Measurements from ENCODE around the gene SORCS1. TPM values are rescaled to one million over a fixed set of nuclear protein-coding genes. Genes with fewer than 3 reads are reported as not detected.

Gene SORCS1
- total and polyA plus RNA-seq, 2 donors from 2014 or later = 0.76 to 2.4 TPM

DNA sequence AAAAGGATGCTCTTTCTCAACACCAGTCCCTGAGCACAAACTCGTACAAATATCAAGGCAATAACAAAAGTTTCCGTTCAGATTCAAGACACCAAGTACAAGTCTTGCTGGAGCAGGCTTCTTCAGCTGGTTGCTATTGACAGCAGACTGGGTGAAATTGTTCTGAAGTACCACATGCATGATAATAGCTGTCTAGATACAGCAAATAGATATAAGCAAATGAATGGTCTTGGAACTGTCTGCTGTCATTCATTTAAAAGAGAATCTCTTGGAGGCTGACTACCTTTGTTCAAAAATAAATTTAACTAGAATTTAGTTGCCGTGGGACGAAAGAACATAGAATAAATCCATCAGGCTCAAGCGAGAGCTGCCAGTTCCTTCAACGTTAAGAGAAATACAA lies 35.5 kb downstream of the SORCS1 start:
- no peak overlapping the region for H3K9ac ChIP-seq (ENCODE audit: low read length in 3 of 3)
- no peak overlapping the region for H3K27ac ChIP-seq (ENCODE audit: low read depth in 2 of 2, low read length in 2 of 2)
- no peaks in the 10 kb centered on the region for H3K27me3 ChIP-seq (ENCODE audit: control insufficient read depth, insufficient read depth, low read length)
- DNase-seq (no peak), FAIRE-seq (no peak)
- no peaks in the 10 kb centered on the region for H3K36me3 ChIP-seq (ENCODE audit: control insufficient read depth in 2 of 3, insufficient read depth in 3 of 3, low read length in 3 of 3)
- intact Hi-C loops (cut with DNase I) = no loop called here
- H3K9me3 ChIP-seq (ENCODE audit: control insufficient read depth in 2 of 3, insufficient read depth in 1 of 3, low read length in 3 of 3) = no peaks in the 10 kb centered on the region
- no peaks in the 10 kb centered on the region for H3K4me1 ChIP-seq (ENCODE audit: control insufficient read depth in 2 of 3, insufficient read depth in 2 of 3, low read depth in 1 of 3, low read length in 3 of 3)
- no peak overlapping the region for H3K4me3 ChIP-seq (ENCODE audit: low read length in 3 of 3)
- TF ChIP-seq, protein P1, sequence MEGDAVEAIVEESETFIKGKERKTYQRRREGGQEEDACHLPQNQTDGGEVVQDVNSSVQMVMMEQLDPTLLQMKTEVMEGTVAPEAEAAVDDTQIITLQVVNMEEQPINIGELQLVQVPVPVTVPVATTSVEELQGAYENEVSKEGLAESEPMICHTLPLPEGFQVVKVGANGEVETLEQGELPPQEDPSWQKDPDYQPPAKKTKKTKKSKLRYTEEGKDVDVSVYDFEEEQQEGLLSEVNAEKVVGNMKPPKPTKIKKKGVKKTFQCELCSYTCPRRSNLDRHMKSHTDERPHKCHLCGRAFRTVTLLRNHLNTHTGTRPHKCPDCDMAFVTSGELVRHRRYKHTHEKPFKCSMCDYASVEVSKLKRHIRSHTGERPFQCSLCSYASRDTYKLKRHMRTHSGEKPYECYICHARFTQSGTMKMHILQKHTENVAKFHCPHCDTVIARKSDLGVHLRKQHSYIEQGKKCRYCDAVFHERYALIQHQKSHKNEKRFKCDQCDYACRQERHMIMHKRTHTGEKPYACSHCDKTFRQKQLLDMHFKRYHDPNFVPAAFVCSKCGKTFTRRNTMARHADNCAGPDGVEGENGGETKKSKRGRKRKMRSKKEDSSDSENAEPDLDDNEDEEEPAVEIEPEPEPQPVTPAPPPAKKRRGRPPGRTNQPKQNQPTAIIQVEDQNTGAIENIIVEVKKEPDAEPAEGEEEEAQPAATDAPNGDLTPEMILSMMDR (IDR thresholded peaks at IDR 0.05; ENCODE audit: borderline replicate concordance, extremely low read depth, insufficient read depth) = no peak

DNA sequence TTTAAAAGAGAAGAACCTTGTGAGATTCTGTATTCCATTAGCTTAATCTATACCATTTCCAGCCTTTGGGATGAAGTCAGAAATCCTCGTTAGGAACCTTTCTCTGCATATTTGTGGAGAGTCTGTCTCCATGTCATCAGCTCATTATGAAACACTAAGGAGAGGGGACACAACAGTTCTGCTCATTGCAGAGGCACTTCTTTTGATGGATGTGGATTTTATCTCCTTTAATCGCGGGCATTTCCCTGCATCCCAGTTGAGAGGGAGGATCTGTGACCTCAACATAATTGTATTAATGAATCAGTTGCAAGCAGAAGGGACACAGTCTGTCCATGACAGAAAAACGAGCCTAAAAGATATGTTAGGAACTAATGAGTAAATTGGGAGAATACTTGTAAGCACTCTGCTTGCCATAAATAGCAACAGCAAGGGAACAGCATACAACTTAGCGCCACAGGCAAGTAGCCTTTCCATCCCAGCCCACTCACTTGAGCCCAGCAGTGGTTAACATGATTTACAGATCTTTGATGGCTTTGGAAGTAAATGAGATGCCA lies 37.9 kb downstream of the SORCS1 start:
- no peaks in the 10 kb centered on the region for H3K4me1 ChIP-seq (ENCODE audit: control insufficient read depth in 2 of 3, insufficient read depth in 2 of 3, low read depth in 1 of 3, low read length in 3 of 3)
- H3K27me3 ChIP-seq (ENCODE audit: control insufficient read depth, insufficient read depth, low read length) = no peaks in the 10 kb centered on the region
- intact Hi-C loops (cut with DNase I) = no loop called here
- no peak for FAIRE-seq
- H3K9me3 ChIP-seq (ENCODE audit: control insufficient read depth in 2 of 3, insufficient read depth in 1 of 3, low read length in 3 of 3) = no peaks in the 10 kb centered on the region
- H3K9ac ChIP-seq (ENCODE audit: low read length in 3 of 3) = no peak overlapping the region
- no peak overlapping the region for H3K4me3 ChIP-seq (ENCODE audit: low read length in 3 of 3)
- H3K36me3 ChIP-seq (ENCODE audit: control insufficient read depth in 2 of 3, insufficient read depth in 3 of 3, low read length in 3 of 3) = no peaks in the 10 kb centered on the region
- peak in 1 of 5 donors; percentile 2 for DNase-seq
- no peak overlapping the region for H3K27ac ChIP-seq (ENCODE audit: low read depth in 2 of 2, low read length in 2 of 2)
- TF ChIP-seq, protein P1 (IDR thresholded peaks at IDR 0.05; ENCODE audit: borderline replicate concordance, extremely low read depth, insufficient read depth) = no peak

DNA sequence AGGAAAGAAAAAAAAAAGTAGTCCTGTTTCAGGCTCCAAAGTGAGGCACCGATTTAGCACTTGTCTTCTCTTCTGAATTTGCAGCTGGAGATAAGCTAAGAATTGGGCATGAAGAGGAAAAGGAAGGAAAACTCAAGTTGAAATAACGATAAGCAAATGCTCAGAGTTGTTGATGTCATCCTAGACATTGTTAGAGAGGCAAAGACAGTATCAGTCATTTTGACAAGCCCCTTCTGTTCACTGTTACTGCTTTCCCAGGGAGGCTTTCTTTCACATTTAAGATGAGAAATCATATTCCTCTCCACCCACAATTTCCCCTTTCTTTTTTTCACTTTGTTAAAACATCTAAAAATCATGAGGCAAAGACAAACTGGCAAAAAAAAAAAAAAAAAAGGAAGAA lies 41.8 kb downstream of the SORCS1 start:
- H3K4me1 ChIP-seq (ENCODE audit: control insufficient read depth in 2 of 3, insufficient read depth in 2 of 3, low read depth in 1 of 3, low read length in 3 of 3) = no peaks in the 10 kb centered on the region
- intact Hi-C loops (cut with DNase I) = no loop called here
- no peaks in the 10 kb centered on the region for H3K27me3 ChIP-seq (ENCODE audit: control insufficient read depth, insufficient read depth, low read length)
- H3K4me3 ChIP-seq (ENCODE audit: low read length in 3 of 3) = no peak overlapping the region
- no peak overlapping the region for H3K27ac ChIP-seq (ENCODE audit: low read depth in 2 of 2, low read length in 2 of 2)
- DNase-seq = no peak
- H3K9me3 ChIP-seq (ENCODE audit: control insufficient read depth in 2 of 3, insufficient read depth in 1 of 3, low read length in 3 of 3) = no peaks in the 10 kb centered on the region
- FAIRE-seq = no peak
- H3K9ac ChIP-seq (ENCODE audit: low read length in 3 of 3) = no peak overlapping the region
- TF ChIP-seq, protein P1 (IDR thresholded peaks at IDR 0.05; ENCODE audit: borderline replicate concordance, extremely low read depth, insufficient read depth) = no peak
- no peaks in the 10 kb centered on the region for H3K36me3 ChIP-seq (ENCODE audit: control insufficient read depth in 2 of 3, insufficient read depth in 3 of 3, low read length in 3 of 3)

DNA sequence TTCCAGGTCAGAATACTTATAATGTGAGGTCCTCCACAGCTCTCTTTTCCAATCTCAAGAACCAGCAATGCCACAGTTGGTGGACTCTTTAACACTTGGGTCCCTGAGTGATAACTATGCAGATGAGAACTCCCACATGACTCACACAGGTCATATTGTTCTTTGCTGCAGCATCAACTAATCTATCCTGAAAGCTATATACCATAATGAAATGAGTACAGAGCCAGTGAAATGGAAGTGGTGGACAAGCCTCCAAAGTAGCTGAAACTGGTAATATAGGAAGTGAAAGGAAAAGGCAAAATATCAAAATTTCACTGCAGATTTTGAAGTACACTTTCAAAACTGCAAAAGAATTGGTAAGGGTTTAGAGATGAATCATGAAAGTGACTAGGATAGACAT lies 45.6 kb downstream of the SORCS1 start:
- FAIRE-seq = no peak
- no peaks in the 10 kb centered on the region for H3K4me1 ChIP-seq (ENCODE audit: control insufficient read depth in 2 of 3, insufficient read depth in 2 of 3, low read depth in 1 of 3, low read length in 3 of 3)
- no peaks in the 10 kb centered on the region for H3K9me3 ChIP-seq (ENCODE audit: control insufficient read depth in 2 of 3, insufficient read depth in 1 of 3, low read length in 3 of 3)
- no peaks in the 10 kb centered on the region for H3K27me3 ChIP-seq (ENCODE audit: control insufficient read depth, insufficient read depth, low read length)
- intact Hi-C loops (cut with DNase I) = no loop called here
- no peak for DNase-seq
- no peak overlapping the region for H3K27ac ChIP-seq (ENCODE audit: low read depth in 2 of 2, low read length in 2 of 2)
- no peak overlapping the region for H3K4me3 ChIP-seq (ENCODE audit: low read length in 3 of 3)
- H3K36me3 ChIP-seq (ENCODE audit: control insufficient read depth in 2 of 3, insufficient read depth in 3 of 3, low read length in 3 of 3) = no peaks in the 10 kb centered on the region
- TF ChIP-seq, protein P1 (IDR thresholded peaks at IDR 0.05; ENCODE audit: borderline replicate concordance, extremely low read depth, insufficient read depth) = no peak
- no peak overlapping the region for H3K9ac ChIP-seq (ENCODE audit: low read length in 3 of 3)
